HEK293 (cell line): ENCODE measurements around the gene MAD2L1BP.
A peak's percentile ranks its signal among the peaks of the same experiment; 100 is the strongest.
"Not testable (repeated sequence)": the region's sequence is repeated elsewhere in the genome, so short reads cannot be mapped to it uniquely, and the experiment has no call there.

ENCODE experiments used
- CTCF ChIA-PET: fragments of 350-600 bp; formaldehyde crosslinking; extraction: SDS; loops from one replicate; lab custom pipeline; 2021; ENCODE audit warnings: antibody characterized with exemption; lab: Yijun Ruan, JAX
- POLR2A ChIA-PET: fragments of 300-600 bp; formaldehyde crosslinking; extraction: SDS; loops from one replicate; lab custom pipeline; 2020; ENCODE audit warnings: antibody characterized with exemption, inconsistent platforms; lab: Yijun Ruan, JAX
- H3K27ac ChIP-seq: fragments of 200-500 bp; sonication (Bioruptor generic); 2 replicates; pipeline ENCODE4 v1.5.1; 2014; ENCODE audit warnings: low read depth, low read length, control low read depth, inconsistent platforms; ENCODE audit errors: extremely low read depth
- H3K36me3 ChIP-seq, 2 experiments: fragments of 200-500 bp in 1 of 2; sonication (Bioruptor generic) in 1 of 2; 1 replicate in 1 of 2; 2 replicates in 1 of 2; pipeline ENCODE4 v1.5.1; 2014 to 2017; ENCODE audit warnings: inconsistent platforms in 2 of 2, low read length in 2 of 2; ENCODE audit not compliant: control insufficient read depth in 2 of 2, insufficient read depth in 1 of 2
- H3K4me1 ChIP-seq: fragments of 200-500 bp; sonication (Bioruptor generic); 2 replicates; pipeline ENCODE4 v1.5.1; 2014; ENCODE audit warnings: mild to moderate bottlenecking, low read length, inconsistent platforms; ENCODE audit not compliant: control insufficient read depth, insufficient read depth
- H3K4me3 ChIP-seq: 2 replicates; pipeline ENCODE4 v1.5.1; 2011; ENCODE audit warnings: low read depth, mild to moderate bottlenecking, control low read depth, low read length, moderate library complexity
- H3K9me3 ChIP-seq: fragments of 200-500 bp; sonication (Bioruptor generic); 2 replicates; pipeline ENCODE4 v1.5.1; 2014; ENCODE audit warnings: low read depth, low read length, inconsistent platforms; ENCODE audit not compliant: control insufficient read depth, insufficient read depth
- OSR2 ChIP-seq: fragments of 450-650 bp; formaldehyde crosslinking; IDR thresholded peaks from 2 replicates; pipeline ENCODE4 v1.5.1; 2016; ENCODE audit warnings: missing biosample characterization, missing genetic modification characterization
- PRDM10 ChIP-seq: fragments of 450-650 bp; formaldehyde crosslinking; IDR thresholded peaks from 2 replicates; pipeline ENCODE4 v1.5.1; 2016; ENCODE audit warnings: missing biosample characterization, missing genetic modification characterization
- SP2 ChIP-seq: fragments of 450-650 bp; formaldehyde crosslinking; IDR thresholded peaks from 2 replicates; pipeline ENCODE4 v1.5.1; 2016; ENCODE audit warnings: missing biosample characterization, missing genetic modification characterization
- TRIM28 ChIP-seq: IDR thresholded peaks from 2 replicates; pipeline ENCODE4 v1.6.1; 2011; ENCODE audit warnings: low read length, control low read depth, borderline replicate concordance
- ZBTB6 ChIP-seq: fragments of 450-650 bp; formaldehyde crosslinking; IDR thresholded peaks from 2 replicates; pipeline ENCODE4 v1.5.1; 2017; ENCODE audit warnings: missing biosample characterization, missing genetic modification characterization
- ZNF350 ChIP-seq: fragments of 450-650 bp; formaldehyde crosslinking; IDR thresholded peaks from 2 replicates; pipeline ENCODE4 v1.5.0; 2017; ENCODE audit warnings: missing biosample characterization, mild to moderate bottlenecking, missing genetic modification characterization
- ZNF48 ChIP-seq: fragments of 450-650 bp; formaldehyde crosslinking; IDR thresholded peaks from 2 replicates; pipeline ENCODE4 v1.5.1; 2016; ENCODE audit warnings: missing biosample characterization, missing genetic modification characterization
- ZNF747 ChIP-seq: fragments of 450-650 bp; formaldehyde crosslinking; IDR thresholded peaks from 2 replicates; pipeline ENCODE4 v1.5.1; 2016; ENCODE audit warnings: missing biosample characterization, missing genetic modification characterization
- ZSCAN18 ChIP-seq: fragments of 450-650 bp; formaldehyde crosslinking; IDR thresholded peaks from 2 replicates; pipeline ENCODE4 v1.5.1; 2016; ENCODE audit warnings: missing biosample characterization, missing genetic modification characterization
- TF ChIP-seq, protein P1 (sequence below): fragments of 450-650 bp; formaldehyde crosslinking; IDR thresholded peaks from 2 replicates; pipeline ENCODE4 v1.5.1; 2016; ENCODE audit warnings: missing biosample characterization, missing genetic modification characterization
- TF ChIP-seq, protein P2 (sequence below): fragments of 450-650 bp; formaldehyde crosslinking; IDR thresholded peaks from 2 replicates; pipeline ENCODE4 v1.5.1; 2016; ENCODE audit warnings: missing biosample characterization, missing genetic modification characterization, low read depth
- TF ChIP-seq, protein P3 (sequence below): fragments of 450-650 bp; formaldehyde crosslinking; IDR thresholded peaks from 2 replicates; pipeline ENCODE4 v1.5.1; 2017; ENCODE audit warnings: missing biosample characterization, mild to moderate bottlenecking, missing genetic modification characterization, moderate library complexity
- TF ChIP-seq, protein P4 (sequence below): fragments of 450-650 bp; formaldehyde crosslinking; IDR thresholded peaks from 2 replicates; pipeline ENCODE4 v1.5.1; 2016; ENCODE audit warnings: missing biosample characterization, missing genetic modification characterization

MAD2L1BP gene

GRCh38 chr6:43629505-43630300 is 5.9 kb upstream of the MAD2L1BP start (continued):
- no peak for TF ChIP-seq ZNF747
- TF ChIP-seq, protein P1, sequence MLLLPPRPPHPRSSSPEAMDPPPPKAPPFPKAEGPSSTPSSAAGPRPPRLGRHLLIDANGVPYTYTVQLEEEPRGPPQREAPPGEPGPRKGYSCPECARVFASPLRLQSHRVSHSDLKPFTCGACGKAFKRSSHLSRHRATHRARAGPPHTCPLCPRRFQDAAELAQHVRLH (tag by site-specific recombination), result 0 out of 2 replicates have a peak, but pooled peaks have one; percentile 15
- TF ChIP-seq, protein P2, sequence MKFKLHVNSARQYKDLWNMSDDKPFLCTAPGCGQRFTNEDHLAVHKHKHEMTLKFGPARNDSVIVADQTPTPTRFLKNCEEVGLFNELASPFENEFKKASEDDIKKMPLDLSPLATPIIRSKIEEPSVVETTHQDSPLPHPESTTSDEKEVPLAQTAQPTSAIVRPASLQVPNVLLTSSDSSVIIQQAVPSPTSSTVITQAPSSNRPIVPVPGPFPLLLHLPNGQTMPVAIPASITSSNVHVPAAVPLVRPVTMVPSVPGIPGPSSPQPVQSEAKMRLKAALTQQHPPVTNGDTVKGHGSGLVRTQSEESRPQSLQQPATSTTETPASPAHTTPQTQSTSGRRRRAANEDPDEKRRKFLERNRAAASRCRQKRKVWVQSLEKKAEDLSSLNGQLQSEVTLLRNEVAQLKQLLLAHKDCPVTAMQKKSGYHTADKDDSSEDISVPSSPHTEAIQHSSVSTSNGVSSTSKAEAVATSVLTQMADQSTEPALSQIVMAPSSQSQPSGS (tag by site-specific recombination), result no peak

DNA sequence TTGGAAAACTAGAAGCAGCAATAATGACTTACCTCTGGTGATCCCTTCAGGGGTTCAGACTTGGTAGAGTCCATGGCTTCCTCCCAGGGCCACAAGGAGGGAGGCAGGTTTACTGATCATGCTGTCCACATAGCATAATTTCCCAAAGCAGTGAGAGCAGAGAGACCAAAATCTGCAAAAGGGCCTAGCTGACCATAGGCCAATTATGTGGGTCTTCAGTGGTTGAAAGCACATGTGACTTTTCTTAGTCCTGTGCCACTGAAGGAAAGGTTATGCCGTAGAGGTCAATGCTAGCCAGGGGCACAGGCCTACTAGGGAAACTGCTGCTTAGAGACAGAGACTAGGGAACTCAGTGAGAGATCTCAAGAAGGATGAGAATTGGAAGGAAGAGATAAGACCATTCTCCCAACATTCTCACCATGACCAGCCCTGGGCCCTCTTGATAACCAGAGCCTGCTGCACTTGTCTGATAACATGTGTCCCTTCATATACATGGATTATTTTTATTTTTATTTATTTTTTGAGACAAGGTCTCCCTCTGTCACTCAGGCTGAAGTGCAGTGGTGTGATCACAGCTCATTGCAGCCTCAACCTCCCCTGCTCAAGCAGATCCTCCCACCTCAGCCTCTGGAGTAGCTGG is 4.5 kb upstream of the MAD2L1BP start:
- peak; percentile 96 for TF ChIP-seq PRDM10
- TF ChIP-seq, protein P3, sequence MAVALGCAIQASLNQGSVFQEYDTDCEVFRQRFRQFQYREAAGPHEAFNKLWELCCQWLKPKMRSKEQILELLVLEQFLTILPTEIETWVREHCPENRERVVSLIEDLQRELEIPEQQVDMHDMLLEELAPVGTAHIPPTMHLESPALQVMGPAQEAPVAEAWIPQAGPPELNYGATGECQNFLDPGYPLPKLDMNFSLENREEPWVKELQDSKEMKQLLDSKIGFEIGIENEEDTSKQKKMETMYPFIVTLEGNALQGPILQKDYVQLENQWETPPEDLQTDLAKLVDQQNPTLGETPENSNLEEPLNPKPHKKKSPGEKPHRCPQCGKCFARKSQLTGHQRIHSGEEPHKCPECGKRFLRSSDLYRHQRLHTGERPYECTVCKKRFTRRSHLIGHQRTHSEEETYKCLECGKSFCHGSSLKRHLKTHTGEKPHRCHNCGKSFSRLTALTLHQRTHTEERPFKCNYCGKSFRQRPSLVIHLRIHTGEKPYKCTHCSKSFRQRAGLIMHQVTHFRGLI (tag by site-specific recombination), result no peak
- Histone ChIP-seq H3K36me3 (peaks cover 0 to 3% of the 10 kb centered on the region in 2 experiments; a peak in 1 of 3 replicates), H3K9me3 (no peaks in the 10 kb centered on the region), H3K4me3 (no peak overlapping the region), H3K27ac (no peak overlapping the region), H3K4me1 (0 out of 2 replicates have a peak, but pooled peaks cover 8% of the 10 kb centered on the region)
- ChIA-PET POLR2A (interaction anchor here (2.1 to 4.2 kb wide), 2 partner anchors 14 to 56 kb away, joined by 11 to 40 read pairs; partner anchors contain the start of genes MRPS18A and RSPH9), CTCF (interaction anchor here (0.6 to 0.8 kb wide), 3 partner anchors 124 to 297 kb away, joined by 3 to 5 read pairs (median 3); no protein-coding TSS in a partner anchor)

DNA sequence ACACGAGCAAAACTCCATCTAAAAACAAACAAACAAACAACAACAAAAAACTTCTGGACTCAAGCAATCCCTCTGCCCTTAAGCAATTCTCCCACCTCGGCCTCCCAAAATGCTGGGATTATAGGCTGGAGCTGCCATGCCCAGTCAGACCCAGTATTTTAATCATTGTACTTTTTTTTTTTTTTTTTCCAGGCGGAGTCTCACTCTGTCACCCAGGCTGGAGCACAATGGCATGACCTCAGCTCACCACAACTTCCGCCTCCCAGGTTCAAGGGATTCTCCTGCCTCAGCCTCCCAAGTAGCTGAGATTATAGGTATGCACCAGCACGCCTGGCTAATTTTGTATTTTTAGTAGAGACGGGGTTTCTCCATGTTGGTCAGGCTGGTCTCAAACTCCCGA is 2.6 kb upstream of the MAD2L1BP start:
- H3K4me1 ChIP-seq, H3K4me3 ChIP-seq, H3K9me3 ChIP-seq, H3K27ac ChIP-seq, CTCF ChIA-PET: not testable (repeated sequence)
- H3K36me3 ChIP-seq, result peaks cover 12 to 15% of the 10 kb centered on the region in 2 experiments; a peak in 2 of 3 replicates
- POLR2A ChIA-PET, result interaction anchor here (0.7 kb wide), 1 partner anchor 319 kb away, joined by 4 read pairs; no protein-coding TSS in a partner anchor

DNA sequence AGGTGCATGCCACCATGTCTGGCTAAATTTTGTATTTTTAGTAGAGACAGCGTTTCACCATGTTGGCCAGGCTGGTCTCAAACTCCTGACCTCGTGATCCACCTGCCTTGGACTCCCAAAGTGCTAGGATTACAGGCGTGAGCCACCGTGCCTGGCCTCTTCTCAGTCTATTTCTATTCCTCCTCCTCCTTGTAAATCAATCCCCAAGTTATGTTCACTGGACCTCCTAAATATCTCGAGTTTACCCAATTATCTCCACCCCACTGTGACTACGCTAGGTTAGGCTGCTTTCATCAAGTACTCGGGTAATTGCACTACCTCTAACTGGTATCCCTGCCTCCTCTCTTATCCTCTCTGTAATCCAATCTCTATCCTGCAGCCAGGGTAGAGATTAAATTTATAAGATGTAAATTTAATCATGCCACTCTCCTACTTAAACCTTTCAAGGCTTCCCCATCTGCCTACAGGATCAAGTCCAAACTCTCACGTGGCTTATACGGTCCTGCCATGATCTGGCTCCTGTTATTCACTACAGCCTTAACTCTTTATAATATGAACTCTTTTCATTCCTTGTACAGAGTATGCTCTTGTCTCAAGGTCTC is 837 bp upstream of the MAD2L1BP start:
- ChIA-PET CTCF (interaction anchor here (0.6 to 2.0 kb wide), 4 partner anchors 10 to 134 kb away, joined by 3 to 6 read pairs (median 5); partner anchors contain the start of gene RSPH9), POLR2A (interaction anchor here (0.6 to 2.8 kb wide), 12 partner anchors 8 to 446 kb away, joined by 3 to 33 read pairs (median 4); partner anchors contain the start of gene RSPH9)
- Histone ChIP-seq H3K4me1 (peaks cover 2% of the 10 kb centered on the region; the same call in 1 of the 2 replicates), H3K36me3 (peaks cover 30 to 31% of the 10 kb centered on the region in 2 experiments), H3K9me3 (no peaks in the 10 kb centered on the region), H3K4me3 (no peak overlapping the region), H3K27ac (peak overlapping the region; percentile 3; the same call in 1 of the 2 replicates)
- TF ChIP-seq ZBTB6 (tag by site-specific recombination), result no peak
- TF ChIP-seq, protein P4, sequence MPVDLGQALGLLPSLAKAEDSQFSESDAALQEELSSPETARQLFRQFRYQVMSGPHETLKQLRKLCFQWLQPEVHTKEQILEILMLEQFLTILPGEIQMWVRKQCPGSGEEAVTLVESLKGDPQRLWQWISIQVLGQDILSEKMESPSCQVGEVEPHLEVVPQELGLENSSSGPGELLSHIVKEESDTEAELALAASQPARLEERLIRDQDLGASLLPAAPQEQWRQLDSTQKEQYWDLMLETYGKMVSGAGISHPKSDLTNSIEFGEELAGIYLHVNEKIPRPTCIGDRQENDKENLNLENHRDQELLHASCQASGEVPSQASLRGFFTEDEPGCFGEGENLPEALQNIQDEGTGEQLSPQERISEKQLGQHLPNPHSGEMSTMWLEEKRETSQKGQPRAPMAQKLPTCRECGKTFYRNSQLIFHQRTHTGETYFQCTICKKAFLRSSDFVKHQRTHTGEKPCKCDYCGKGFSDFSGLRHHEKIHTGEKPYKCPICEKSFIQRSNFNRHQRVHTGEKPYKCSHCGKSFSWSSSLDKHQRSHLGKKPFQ (tag by site-specific recombination), result no peak
- TF ChIP-seq SP2 (tag by site-specific recombination), result no peak
- no peak for TF ChIP-seq ZSCAN18 (tag by site-specific recombination)
- TF ChIP-seq ZNF350, result no peak
- TF ChIP-seq TRIM28, result no peak
- 0 out of 2 replicates have a peak, but pooled peaks have one; percentile 27 for TF ChIP-seq OSR2
- no peak for TF ChIP-seq ZNF48 (tag by site-specific recombination)
